Ecto neural progenitor cell (in vitro differentiated cells): Measurements from ENCODE around the gene TPSB2.
"Not testable (repeated sequence)": the region's sequence is repeated elsewhere in the genome, so short reads cannot be mapped to it uniquely, and the experiment has no call there.

Source experiments
- DNase-seq: peaks from one replicate; pipeline ENCODE4 v3.0.0-alpha.2; 2018; ENCODE audit warnings: low spot score

The TPSB2 gene

DNA sequence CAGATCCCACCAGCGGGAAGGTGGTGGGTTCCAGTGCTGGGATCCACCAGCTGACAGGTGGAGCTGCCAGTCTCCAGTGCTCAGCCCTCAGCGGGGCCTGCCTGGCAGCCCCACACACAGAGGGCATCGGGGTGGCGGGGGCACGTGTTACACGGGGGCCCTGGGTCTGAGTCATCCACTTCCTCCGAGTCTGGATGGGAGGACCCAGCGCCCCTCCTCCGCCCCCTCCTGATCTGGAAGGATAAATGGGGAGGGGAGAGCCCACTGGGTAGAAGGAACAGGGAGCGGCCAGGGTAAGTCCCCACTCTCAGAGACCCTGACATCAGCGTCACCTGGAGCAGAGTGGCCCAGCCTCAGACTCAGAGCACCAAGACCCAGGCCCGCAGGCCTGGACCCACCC lies 10.5 kb upstream of the TPSB2 start, which contains the start of gene TPSAB1:
Gene TPSAB1, plus strand, starts transcription at position 270 of the 400 bp plus-strand sequence. CDS start 234 bp downstream, outside the sequence.
- not testable (repeated sequence) for DNase-seq

DNA sequence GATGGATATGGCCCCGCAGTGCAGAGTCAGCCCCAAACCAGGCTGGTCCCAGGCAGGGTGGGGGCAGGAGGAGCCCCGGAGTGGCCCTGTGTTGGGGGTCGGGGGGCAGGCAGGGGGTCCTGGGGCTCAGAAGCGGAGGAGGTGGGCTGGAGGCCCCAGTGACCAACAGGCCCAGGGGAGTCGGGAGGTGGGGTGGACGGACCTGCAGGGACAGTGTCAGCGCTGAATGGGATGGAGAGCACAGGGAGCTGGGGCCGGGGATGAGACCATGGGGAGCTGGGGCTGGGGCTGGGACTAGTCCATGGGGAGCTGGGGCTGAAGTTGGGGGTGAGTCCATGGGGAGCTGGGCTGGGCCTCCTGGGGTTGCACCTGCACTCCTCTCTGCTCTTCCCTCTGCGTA lies 9.6 kb upstream of the TPSB2 start:
- DNase-seq = not testable (repeated sequence)

DNA sequence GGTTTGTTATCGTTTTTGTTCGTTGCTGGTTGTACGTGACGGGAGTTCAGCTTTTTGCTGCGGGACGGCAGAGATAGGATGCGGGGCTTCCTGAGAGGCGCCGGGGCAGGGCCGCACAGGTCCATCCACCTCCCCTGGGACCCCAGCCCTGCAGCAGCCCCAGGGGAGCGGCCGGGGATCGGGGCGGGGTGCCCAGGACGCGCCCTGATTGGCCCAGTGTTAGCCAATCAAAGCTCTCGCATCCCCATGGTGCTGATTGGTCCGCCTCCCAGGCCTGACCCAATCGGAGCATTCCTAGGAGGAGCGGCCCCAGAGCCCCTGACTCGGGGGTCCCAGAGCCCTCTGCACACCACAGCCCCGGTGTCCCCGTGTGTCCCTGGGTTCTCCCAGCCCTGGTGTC lies 8.9 kb upstream of the TPSB2 start:
- DNase-seq = not testable (repeated sequence)

DNA sequence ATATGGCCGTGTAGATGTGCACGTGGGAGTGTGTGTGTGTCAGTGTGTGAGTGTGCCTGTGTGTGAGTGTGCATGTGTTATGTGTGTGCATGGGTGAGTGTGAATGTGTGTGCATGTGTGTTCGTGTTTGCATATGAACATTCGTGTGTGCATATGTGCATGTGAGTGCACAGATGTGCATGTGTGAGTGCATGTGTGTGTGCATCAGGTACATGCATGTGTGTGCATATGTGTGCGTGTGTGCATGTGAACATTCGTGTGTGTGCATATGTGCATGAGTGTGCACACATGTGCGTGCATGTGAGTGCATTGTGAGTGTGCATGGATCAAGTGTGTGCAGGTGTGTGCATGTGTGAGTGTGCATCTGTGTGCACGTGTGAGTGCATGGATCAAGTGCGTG lies 8.0 kb upstream of the TPSB2 start:
- no peak for DNase-seq

GRCh38 chr16:1236659-1237058 lies 6.7 kb upstream of the TPSB2 start:
- DNase-seq = not testable (repeated sequence)

GRCh38 chr16:1232049-1232748 lies 2.2 kb upstream of the TPSB2 start:
- DNase-seq = not testable (repeated sequence)

- DNase-seq = not testable (repeated sequence)
Measured at GRCh38 chr16:1231301-1231700, 1.3 kb upstream of the TPSB2 start.

GRCh38 chr16:1230471-1231212 lies 658 bp upstream of the TPSB2 start:
- not testable (repeated sequence) for DNase-seq

DNA sequence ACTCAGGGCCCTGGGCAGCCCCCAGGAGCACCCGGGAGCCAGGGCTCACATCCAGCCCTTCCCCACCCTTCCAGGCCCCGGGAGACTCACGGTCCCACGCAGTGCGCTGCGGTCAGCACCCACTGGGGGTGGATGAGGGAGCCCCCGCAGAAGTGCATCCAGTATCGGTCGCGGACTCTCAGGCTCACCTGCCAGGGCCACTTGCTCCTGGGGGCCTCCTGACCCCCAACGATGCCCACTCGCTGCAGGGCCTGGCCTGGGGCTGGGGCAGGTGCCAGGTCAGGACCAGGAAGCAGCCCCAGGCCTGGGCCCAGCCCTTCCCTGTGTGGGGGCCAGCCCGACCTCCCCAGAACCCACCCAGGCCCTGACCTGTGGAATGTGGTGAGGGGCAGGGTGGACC lies 508 bp downstream of the TPSB2 start:
- DNase-seq = not testable (repeated sequence)

GRCh38 chr16:1228227-1228626 lies 1.8 kb downstream of the TPSB2 start:
- DNase-seq = not testable (repeated sequence)

GRCh38 chr16:1226692-1227091 lies 3.3 kb downstream of the TPSB2 start:
- not testable (repeated sequence) for DNase-seq

GRCh38 chr16:1225728-1226311 lies 4.2 kb downstream of the TPSB2 start:
- not testable (repeated sequence) for DNase-seq

- no peak for DNase-seq
Measured at GRCh38 chr16:1225051-1225451, 4.9 kb downstream of the TPSB2 start, which contains the start of gene TPSG1. Gene TPSG1 (minus strand): TSS chr16:1225268. CDS start chr16:1225252, 16 bp downstream.

- DNase-seq = no peak
Measured at GRCh38 chr16:1224558-1224957, 5.4 kb downstream of the TPSB2 start.

- DNase-seq = no peak
Measured at GRCh38 chr16:1223355-1224214, 6.4 kb downstream of the TPSB2 start.

- no peak for DNase-seq
Measured at GRCh38 chr16:1222553-1223354, 7.2 kb downstream of the TPSB2 start.

DNA sequence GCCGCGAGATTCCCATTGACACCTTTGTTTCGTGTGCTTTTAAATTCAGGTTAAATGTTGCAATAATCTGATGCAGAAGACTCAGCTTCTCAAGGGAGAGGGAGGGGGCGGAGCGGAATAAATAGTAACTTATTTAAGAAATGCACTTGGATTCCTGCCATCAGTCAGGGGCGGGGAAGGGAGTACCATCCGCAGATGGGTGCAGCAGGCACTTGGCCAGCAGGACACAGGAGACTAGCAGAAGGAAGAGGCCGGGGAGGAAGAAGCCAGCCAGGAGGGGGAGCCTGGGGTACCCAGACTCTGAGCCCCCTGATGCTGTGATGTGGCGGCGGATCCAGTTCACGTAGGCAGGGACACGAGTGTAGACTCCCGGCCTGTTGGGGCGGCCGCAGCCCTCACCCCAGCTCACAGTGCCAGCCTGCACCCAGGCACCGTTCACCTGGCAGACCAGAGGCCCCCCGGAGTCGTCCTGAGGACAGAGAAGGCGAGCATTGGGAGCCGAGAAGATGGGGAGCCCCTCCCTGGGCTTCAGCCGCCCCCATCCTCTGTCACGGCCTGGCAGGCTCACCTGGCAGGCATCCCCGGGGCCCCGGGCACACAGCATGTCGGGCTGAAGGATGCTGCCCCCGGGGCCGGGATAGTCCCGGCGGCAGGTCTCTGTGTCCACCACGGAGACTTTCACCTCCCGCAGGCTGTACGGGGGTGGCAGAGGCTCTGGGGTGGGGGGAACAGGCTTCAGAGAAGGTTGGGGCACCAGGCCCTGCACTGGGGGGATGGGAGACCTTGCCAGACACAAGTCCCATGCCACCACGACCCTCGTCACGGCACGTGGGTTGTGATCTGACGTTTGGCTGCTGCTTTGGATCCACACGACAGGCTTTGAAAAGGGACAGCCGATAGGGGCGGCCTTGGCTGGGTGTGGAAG lies 8.1 kb downstream of the TPSB2 start:
- DNase-seq = no peak

DNA sequence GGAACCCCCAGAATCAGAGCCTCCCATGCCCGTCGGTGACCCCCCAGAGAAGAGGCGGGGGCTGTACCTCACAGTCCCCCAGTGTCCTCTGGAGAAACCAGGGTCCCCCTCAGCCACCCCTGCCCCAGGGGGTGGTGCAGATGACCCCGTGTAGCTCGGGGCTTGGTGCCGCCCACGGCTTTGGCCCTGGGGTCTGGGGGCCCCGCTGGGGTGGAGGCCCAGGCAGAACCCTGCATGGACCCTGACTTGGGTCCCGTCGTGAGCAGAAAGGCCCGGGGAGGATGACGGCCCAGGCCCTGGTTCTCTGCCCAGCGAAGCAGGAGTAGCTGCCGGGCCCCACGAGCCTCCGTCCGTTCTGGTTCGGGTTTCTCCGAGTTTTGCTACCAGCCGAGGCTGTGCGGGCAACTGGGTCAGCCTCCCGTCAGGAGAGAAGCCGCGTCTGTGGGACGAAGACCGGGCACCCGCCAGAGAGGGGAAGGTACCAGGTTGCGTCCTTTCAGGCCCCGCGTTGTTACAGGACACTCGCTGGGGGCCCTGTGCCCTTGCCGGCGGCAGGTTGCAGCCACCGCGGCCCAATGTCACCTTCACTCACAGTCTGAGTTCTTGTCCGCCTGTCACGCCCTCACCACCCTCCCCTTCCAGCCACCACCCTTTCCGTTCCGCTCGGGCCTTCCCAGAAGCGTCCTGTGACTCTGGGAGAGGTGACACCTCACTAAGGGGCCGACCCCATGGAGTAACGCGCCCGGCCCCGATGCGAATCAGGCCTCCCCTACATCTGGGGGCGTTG lies 8.9 kb downstream of the TPSB2 start:
- no peak for DNase-seq

DNA sequence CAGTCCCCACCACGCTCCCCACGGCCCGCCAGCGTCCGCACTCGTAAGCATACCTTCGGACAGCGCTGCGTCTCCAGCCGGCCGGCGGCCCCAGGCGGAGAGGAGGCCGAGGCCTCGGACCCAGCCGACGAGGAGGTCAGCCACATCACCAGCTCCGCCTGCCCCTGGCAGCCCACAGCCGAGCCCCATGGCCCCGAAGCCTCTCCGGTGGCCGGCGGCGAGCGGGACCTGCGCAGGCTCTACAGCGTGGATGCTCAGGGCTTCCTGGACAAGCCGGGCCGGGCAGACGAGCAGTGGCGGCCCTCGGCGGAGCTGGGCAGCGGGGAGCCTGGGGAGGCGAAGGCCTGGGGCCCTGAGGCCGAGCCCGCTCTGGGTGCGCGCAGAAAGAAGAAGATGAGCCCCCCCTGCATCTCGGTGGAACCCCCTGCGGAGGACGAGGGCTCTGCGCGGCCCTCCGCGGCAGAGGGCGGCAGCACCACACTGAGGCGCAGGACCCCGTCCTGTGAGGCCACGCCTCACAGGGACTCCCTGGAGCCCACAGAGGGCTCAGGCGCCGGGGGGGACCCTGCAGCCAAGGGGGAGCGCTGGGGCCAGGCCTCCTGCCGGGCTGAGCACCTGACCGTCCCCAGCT lies 9.8 kb downstream of the TPSB2 start:
- DNase-seq = no peak
